ENCODE data around the gene SMTNL2.
"Not testable (repeated sequence)": the region's sequence is repeated elsewhere in the genome, so short reads cannot be mapped to it uniquely, and the experiment has no call there.

SMTNL2 gene

GRCh38 chr17:4588898-4589625 lies 4.7 kb downstream of the SMTNL2 start:
- ChIA-PET CTCF (interaction anchor here (0.5 to 1.0 kb wide), 3 partner anchors 12 to 976 kb away, joined by 3 to 4 read pairs (median 3); no protein-coding TSS in a partner anchor), POLR2A (ENCODE audit: low non-redundant PET) (no interaction called here)
- no peak for DNase-seq (ENCODE audit: low spot score)
- no peak overlapping the region for H3K27ac ChIP-seq
- no peak for TF ChIP-seq CTCF (conservative IDR thresholded peaks at IDR 0.05; ENCODE audit: low read depth)

GRCh38 chr17:4590042-4590441 lies 5.7 kb downstream of the SMTNL2 start:
- H3K27ac ChIP-seq; DNase-seq (ENCODE audit: low spot score); POLR2A ChIA-PET (ENCODE audit: low non-redundant PET): not testable (repeated sequence)
- CTCF ChIA-PET: interaction anchor here (0.5 to 1.8 kb wide), 2 partner anchors 23 to 977 kb away, joined by 3 to 7 read pairs; no protein-coding TSS in a partner anchor

GRCh38 chr17:4590981-4591453 lies 6.7 kb downstream of the SMTNL2 start:
- H3K27ac ChIP-seq: no peak overlapping the region
- CTCF ChIA-PET: interaction anchor here (1.8 kb wide), 1 partner anchor 24 kb away, joined by 7 read pairs; no protein-coding TSS in a partner anchor
- TF ChIP-seq CTCF (conservative IDR thresholded peaks at IDR 0.05; ENCODE audit: low read depth): no peak
- no peak for DNase-seq (ENCODE audit: low spot score)
- POLR2A ChIA-PET (ENCODE audit: low non-redundant PET): no interaction called here

- DNase-seq (ENCODE audit: low spot score): peak; percentile 25
- no peak overlapping the region for H3K27ac ChIP-seq
- POLR2A ChIA-PET (ENCODE audit: low non-redundant PET): no interaction called here
- CTCF ChIA-PET: interaction anchor here (1.8 kb wide), 1 partner anchor 25 kb away, joined by 7 read pairs; no protein-coding TSS in a partner anchor
- TF ChIP-seq CTCF (conservative IDR thresholded peaks at IDR 0.05; ENCODE audit: low read depth): no peak
Observed at GRCh38 chr17:4591529-4591928, 7.2 kb downstream of the SMTNL2 start.

GRCh38 chr17:4592240-4593005 lies 8.1 kb downstream of the SMTNL2 start:
- H3K27ac ChIP-seq: no peak overlapping the region
- POLR2A ChIA-PET (ENCODE audit: low non-redundant PET): no interaction called here
- no peak for DNase-seq (ENCODE audit: low spot score)
- no peak for TF ChIP-seq CTCF (conservative IDR thresholded peaks at IDR 0.05; ENCODE audit: low read depth)
- CTCF ChIA-PET: interaction anchor here (0.7 kb wide), 1 partner anchor 12 kb away, joined by 3 read pairs; no protein-coding TSS in a partner anchor

- no peak for DNase-seq (ENCODE audit: low spot score)
- CTCF ChIA-PET: no interaction called here
- H3K27ac ChIP-seq: no peak overlapping the region
- no peak for TF ChIP-seq CTCF (conservative IDR thresholded peaks at IDR 0.05; ENCODE audit: low read depth)
- POLR2A ChIA-PET (ENCODE audit: low non-redundant PET): no interaction called here
Observed at GRCh38 chr17:4593021-4593421, 8.7 kb downstream of the SMTNL2 start.

Measured in RWPE1 (cell line).